ENCODE data around the gene TBL1X.

The TBL1X gene

DNA sequence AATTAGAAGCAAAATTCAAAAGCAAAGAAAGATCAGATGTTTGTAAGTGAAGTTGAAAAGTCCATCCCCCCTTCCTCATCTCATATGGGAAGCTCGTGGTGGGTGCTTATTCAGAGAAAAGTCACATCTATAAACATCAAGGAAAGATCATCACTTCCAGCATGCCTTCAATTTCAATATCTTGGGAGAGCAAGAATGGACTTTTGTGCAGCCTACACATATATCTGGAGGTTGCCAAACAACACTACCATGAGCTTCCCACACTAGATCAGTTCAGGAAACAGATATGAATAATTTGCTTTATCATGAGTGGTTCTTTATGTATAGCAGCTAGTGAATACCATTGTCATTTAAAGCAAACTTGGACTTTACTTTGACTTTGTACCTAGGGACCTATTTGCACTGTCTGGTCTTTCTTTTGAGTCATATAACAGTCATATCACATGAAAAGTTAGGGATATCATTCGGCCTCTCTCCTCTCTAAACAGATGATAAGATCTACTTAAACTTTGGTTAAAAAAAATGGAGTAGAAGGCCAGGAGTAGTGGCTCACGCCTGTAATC, 5.6 kb upstream of the TBL1X start:
- TF ChIP-seq POLR2AphosphoS5 (IDR thresholded peaks at IDR 0.05; ENCODE audit: low read depth, low read length) (no peak), TAF1 (IDR thresholded peaks at IDR 0.05; ENCODE audit: borderline replicate concordance, insufficient read depth, low read length) (no peak), FOXP2 (optimal IDR thresholded peaks at IDR 0.05; ENCODE audit: borderline replicate concordance, extremely low read depth, extremely low read length, insufficient read depth) (no peak), SIN3A (IDR thresholded peaks at IDR 0.05; ENCODE audit: borderline replicate concordance, insufficient read depth, low read length) (no peak)
- TF ChIP-seq, protein P1, sequence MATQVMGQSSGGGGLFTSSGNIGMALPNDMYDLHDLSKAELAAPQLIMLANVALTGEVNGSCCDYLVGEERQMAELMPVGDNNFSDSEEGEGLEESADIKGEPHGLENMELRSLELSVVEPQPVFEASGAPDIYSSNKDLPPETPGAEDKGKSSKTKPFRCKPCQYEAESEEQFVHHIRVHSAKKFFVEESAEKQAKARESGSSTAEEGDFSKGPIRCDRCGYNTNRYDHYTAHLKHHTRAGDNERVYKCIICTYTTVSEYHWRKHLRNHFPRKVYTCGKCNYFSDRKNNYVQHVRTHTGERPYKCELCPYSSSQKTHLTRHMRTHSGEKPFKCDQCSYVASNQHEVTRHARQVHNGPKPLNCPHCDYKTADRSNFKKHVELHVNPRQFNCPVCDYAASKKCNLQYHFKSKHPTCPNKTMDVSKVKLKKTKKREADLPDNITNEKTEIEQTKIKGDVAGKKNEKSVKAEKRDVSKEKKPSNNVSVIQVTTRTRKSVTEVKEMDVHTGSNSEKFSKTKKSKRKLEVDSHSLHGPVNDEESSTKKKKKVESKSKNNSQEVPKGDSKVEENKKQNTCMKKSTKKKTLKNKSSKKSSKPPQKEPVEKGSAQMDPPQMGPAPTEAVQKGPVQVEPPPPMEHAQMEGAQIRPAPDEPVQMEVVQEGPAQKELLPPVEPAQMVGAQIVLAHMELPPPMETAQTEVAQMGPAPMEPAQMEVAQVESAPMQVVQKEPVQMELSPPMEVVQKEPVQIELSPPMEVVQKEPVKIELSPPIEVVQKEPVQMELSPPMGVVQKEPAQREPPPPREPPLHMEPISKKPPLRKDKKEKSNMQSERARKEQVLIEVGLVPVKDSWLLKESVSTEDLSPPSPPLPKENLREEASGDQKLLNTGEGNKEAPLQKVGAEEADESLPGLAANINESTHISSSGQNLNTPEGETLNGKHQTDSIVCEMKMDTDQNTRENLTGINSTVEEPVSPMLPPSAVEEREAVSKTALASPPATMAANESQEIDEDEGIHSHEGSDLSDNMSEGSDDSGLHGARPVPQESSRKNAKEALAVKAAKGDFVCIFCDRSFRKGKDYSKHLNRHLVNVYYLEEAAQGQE (IDR thresholded peaks at IDR 0.05; ENCODE audit: insufficient read depth in 1 of 2, low read depth in 2 of 2, low read length in 2 of 2), result no peak

DNA sequence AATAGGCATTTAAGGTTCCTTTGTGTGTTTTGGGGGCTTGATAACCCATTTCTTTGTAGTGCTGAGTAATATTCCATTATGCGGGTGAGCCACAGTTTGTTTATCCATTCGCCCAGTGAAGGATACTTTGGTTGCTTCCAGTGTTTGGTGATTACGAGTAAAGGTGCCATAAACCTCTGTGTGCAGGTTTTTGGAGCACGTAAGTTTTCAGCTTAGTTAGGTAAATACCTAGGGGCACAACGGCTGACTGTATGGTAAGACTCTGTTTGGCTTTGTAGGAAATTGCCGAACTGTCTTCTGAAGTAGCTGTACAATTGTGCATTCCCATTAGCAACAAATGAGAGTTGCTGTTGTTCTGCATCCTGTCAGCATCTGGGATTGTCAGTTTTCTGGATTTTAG, 3.8 kb upstream of the TBL1X start:
- TF ChIP-seq TAF1 (IDR thresholded peaks at IDR 0.05; ENCODE audit: borderline replicate concordance, insufficient read depth, low read length), result no peak
- no peak for TF ChIP-seq FOXP2 (optimal IDR thresholded peaks at IDR 0.05; ENCODE audit: borderline replicate concordance, extremely low read depth, extremely low read length, insufficient read depth)
- TF ChIP-seq, protein P1 (IDR thresholded peaks at IDR 0.05; ENCODE audit: insufficient read depth in 1 of 2, low read depth in 2 of 2, low read length in 2 of 2), result no peak
- no peak for TF ChIP-seq POLR2AphosphoS5 (IDR thresholded peaks at IDR 0.05; ENCODE audit: low read depth, low read length)
- no peak for TF ChIP-seq SIN3A (IDR thresholded peaks at IDR 0.05; ENCODE audit: borderline replicate concordance, insufficient read depth, low read length)

DNA sequence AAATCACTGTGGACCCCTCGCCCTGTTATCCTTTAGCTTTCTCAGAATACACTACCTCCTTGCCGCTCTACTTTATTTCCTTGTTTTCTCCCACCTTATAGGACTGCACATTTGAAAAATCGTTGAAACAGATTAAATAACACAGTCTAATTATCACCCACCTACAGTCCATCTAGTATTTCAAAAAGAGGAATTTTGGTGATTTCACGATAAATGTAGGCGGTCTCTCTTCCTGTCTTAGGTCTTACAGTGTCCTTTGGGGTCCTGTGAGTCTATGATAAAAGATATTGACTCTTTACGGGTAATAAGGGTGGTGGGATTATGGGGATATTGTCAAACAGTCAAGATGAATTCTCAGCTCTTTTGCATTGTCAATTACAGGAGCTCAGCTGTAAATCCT, 2.4 kb upstream of the TBL1X start:
- TF ChIP-seq, protein P1 (IDR thresholded peaks at IDR 0.05; ENCODE audit: insufficient read depth in 1 of 2, low read depth in 2 of 2, low read length in 2 of 2), result no peak
- TF ChIP-seq SIN3A (IDR thresholded peaks at IDR 0.05; ENCODE audit: borderline replicate concordance, insufficient read depth, low read length) (no peak), FOXP2 (optimal IDR thresholded peaks at IDR 0.05; ENCODE audit: borderline replicate concordance, extremely low read depth, extremely low read length, insufficient read depth) (no peak), TAF1 (IDR thresholded peaks at IDR 0.05; ENCODE audit: borderline replicate concordance, insufficient read depth, low read length) (no peak), POLR2AphosphoS5 (IDR thresholded peaks at IDR 0.05; ENCODE audit: low read depth, low read length) (no peak)

DNA sequence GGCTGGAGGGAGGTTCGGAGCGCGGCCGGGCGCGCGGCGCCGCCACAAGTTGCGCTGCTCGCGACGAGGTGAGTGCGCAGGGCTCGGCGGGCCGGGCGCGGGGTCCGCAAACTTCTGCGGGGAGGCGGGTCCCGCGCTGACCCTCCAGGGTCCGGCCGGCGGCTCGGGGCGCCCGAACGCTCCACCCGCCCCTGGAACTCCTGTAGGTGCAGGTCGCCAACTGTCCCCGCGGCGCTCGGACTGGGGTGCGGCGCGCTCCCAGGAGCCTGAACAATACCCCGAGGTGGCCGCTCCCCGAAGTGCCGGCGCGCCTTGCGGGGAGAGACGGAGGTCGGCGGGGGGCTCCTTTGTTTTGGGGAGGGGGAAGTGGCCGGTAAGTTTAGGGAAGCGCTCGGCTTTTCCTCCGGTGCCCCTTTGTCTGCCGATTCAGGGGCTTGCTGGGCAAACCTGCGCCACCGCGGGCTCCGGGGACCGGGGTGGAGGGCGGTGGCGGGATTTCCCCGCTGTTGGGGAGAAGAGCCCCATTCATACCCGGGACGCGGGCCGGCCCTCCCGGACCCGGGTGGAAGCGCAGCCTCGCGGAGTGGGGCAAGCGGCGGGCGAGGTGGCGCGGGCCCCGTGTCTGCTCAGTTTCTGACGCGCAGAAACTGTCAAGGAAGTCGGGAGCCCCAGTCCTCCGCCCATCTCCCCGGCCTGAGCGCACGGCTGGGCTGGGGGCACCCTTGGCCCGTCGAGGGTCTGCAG, 694 bp downstream of the TBL1X start:
- TF ChIP-seq FOXP2 (optimal IDR thresholded peaks at IDR 0.05; ENCODE audit: borderline replicate concordance, extremely low read depth, extremely low read length, insufficient read depth) (no peak), TAF1 (IDR thresholded peaks at IDR 0.05; ENCODE audit: borderline replicate concordance, insufficient read depth, low read length) (no peak), SIN3A (IDR thresholded peaks at IDR 0.05; ENCODE audit: borderline replicate concordance, insufficient read depth, low read length) (no peak), POLR2AphosphoS5 (IDR thresholded peaks at IDR 0.05; ENCODE audit: low read depth, low read length) (no peak)
- TF ChIP-seq, protein P1 (IDR thresholded peaks at IDR 0.05; ENCODE audit: insufficient read depth in 1 of 2, low read depth in 2 of 2, low read length in 2 of 2), result no peak
